Stimulated activated CD4-positive, alpha-beta T cell treated with anti-CD3 and anti-CD28 coated beads, Interleukin-2, amount 100 ng/mL, for 24 hours (primary cell): Measurements from ENCODE around the gene SUSD2.

Experiments
- DNase-seq, 2 donors: peaks; one replicate each; pipeline ENCODE4 v3.0.0-alpha.2; 2020

The SUSD2 gene

DNA sequence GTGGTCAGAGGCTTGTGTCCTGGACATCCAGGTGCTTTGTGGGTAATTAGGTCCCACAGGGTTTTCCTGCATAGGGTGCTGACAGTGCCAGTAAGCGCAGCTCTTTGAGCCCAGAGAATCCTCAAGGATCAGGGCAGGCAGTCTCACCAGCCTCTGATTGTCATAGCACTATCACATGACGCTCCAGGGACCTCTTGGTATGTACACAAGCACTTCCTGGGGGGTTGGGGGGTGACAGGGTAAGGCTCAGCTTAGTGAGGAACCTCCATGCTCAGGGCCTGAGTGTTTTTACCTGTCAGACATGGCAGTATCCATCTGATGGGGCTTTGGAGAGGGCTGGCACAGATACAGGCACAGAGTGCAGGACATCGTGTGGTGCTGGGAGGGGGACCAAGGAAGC, 27.9 kb upstream of the SUSD2 start:
- peak in 1 of 2 donors; percentile 39 for DNase-seq

DNA sequence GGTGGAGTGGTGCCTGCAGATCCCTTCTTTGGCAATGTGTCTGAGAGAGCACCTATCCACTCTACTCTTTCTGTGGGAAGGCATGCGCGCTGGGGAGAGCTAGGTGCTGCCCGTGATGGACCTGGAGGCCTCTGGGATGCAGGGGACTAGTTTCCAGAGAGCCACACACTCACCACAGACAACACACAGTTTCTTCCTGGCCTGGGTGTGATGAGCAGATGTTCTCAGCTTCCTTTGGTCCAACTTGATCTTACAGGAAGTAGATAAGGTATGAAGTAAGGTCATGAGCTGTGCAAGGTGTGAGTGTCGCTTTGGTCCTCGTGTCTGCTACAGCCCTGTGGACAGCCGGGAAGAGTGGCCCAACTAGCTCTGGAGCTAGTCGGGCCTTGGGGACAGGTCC, 27.3 kb upstream of the SUSD2 start:
- DNase-seq, result no peak

- no peak for DNase-seq
Observed at GRCh38 chr22:24154826-24155225, 26.5 kb upstream of the SUSD2 start.

- peak; percentile 50 to 65 for DNase-seq
Observed at GRCh38 chr22:24155627-24156140, 25.6 kb upstream of the SUSD2 start.

DNA sequence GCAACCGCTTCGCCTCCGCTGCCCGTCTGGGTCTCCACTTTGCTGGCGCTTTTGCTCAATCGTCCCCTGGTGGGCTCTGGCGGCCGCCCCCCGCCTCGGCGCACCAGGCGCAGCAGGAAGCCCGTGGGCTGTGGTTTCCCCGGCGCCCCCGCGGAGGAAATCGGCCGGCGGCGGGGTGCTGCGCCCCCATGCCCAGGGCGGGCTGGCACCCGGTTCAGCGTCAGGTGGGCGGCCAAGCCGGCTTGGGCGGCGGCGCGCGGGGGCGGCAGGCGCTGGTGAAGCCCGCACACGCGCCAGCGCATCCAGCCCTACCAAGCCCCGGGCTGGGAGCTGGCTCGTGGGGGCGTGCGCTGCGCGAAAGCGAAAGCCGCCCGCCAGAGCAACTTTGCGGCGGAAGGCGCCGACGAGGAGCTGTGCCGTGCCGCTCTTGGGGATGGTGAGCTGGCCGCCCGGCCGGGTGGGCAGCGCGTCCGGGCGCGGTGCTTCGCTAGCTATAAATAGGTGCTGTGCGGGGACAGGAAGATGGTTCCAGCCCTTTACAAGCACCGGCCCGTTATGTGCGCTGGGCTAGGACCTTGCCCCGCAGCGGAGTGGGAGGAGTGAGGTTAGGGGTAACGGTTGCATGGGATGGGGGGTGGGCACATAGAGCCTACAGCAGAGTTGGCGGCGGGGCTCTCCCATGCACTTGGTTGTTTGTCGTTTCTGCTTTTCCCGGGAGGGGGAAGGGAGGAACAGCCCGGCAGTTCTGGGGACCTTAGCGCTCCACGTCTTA, 25.0 kb upstream of the SUSD2 start:
- DNase-seq, result peak; percentile 62 to 73

- DNase-seq, result peak; percentile 80 to 84
Observed at GRCh38 chr22:24156913-24157821, 24.1 kb upstream of the SUSD2 start.

DNA sequence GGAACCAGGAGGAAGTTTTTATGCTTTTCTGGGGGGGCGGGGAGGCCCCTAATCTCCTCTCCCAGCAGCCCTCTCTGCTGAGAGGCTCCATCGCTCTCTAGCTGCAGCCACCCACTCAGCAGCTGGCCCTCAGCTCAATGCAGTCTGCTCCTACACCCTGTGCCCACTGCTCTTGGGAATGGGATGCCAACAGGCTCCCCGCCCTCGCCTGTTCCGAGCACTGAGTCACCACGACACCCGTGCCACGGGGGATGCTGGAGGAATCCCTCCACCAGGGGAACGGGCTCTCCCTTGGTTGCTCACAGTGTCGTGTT, 23.5 kb upstream of the SUSD2 start:
- DNase-seq, result no peak

GRCh38 chr22:24159650-24160049, 21.6 kb upstream of the SUSD2 start:
- no peak for DNase-seq

DNA sequence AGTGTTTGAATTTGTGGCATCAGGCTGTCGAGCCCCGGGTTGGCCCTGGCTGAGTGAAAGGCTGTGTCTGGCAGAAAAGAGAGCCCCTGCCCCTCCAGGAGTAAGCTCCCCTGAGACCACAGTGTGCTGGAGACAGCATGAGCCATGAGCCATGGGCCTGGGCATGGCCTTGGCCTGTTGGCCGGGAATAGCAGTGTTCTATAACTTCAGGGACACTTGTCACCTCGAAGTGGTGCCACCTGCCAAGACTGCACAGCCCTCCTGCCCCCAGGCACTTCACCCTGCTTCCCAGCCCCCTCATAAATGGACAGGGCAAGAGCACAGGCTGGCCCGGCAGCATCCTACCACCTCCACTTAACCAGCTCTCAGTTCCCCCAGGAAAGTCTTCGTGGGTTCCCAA, 20.7 kb upstream of the SUSD2 start:
- no peak for DNase-seq

DNA sequence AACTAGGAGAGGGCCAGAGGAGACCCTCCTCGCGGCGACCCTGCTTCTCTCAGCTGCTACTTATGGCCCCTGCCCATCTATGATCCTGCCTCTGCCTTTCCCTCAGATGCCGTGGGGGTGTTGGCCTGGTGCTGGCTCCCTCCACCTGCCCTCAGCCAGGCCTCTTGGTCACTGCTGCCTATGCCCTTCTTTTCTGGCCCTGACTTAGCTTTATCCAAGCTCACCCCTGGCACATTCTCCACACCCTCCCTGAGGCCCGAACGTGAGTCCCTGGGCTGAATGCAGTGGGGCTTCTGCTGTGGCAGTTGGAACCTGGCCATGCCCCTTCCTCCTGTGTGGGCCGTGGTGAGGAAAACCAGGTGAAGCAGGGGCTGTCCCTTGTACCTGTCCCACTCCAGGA, 19.8 kb upstream of the SUSD2 start:
- no peak for DNase-seq

DNA sequence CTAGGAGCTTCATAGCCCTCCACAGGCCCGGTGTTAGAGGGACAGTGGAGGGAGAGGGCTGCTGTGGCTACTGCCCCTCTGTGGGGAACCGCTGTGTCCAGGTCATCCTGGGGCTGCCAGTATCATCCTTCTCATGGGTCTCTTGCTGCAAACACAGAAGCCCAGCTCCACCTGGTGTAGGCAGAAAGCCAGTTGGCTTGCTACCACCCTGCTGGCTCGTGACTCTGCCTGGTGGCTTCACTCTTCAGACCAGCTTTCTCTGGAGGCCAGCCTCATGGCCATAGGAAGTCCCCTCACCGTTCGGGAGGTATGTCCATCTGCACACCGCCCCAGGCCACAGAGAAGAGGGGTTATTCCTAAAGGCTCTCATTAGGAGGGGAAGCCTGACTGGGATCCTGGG, 19.4 kb upstream of the SUSD2 start:
- no peak for DNase-seq

GRCh38 chr22:24162436-24162835, 18.9 kb upstream of the SUSD2 start:
- no peak for DNase-seq

DNA sequence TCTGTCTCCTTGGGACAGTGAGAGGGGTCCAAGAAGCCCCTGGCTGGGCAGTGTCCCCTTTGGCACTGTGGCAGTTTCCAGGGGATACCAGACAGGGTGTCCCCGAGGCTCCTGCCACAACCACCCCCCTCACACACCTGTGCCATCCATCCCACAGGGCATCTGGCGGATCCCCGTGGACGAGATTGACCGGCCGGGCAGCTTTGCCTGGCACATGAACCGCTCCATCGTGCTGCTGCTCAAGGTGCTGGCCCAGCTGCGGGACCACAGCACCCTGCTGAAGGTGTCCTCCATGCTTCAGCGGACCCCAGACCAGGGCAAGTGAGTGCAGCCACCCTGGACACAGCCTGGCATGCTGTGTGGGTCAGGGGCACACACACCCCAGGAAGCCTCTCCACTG, 17.0 kb upstream of the SUSD2 start:
- DNase-seq, result no peak

- DNase-seq, result no peak
Observed at GRCh38 chr22:24164940-24165339, 16.3 kb upstream of the SUSD2 start.

DNA sequence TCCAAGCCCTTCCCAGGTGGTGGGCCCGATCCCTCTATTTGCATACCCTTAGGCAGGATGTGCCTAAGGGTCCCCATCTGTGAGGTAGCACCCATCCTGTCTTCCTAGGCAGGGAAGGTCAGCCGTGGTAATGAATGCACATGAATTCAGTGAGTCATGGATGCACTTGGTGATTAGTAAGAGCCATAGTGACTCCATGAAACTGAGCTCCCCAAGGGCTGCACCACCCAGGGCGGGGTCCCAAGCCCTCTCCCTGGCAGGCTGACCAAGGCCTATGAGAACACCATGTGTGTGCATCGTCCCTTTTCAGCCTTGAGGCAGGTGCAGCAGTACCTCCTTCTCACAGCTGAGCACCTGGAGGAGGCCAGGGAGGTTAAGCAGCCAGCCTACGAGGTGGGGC, 15.6 kb upstream of the SUSD2 start:
- no peak for DNase-seq

DNA sequence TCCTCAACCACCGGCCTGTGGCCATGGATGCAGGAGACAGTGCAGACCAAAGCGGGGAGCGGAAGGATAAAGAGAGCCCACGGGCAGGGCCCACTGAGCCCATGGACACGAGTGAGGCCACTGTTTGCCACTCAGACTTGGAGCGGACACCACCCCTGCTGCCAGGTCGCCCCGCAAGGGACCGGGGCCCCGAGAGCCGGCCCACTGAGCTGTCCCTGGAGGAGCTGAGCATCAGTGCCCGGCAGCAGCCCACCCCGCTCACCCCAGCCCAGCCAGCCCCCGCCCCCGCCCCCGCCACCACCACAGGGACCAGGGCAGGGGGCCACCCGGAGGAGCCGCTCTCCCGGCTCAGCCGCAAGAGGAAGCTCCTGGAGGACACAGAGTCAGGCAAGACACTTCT, 14.5 kb upstream of the SUSD2 start:
- no peak for DNase-seq

DNA sequence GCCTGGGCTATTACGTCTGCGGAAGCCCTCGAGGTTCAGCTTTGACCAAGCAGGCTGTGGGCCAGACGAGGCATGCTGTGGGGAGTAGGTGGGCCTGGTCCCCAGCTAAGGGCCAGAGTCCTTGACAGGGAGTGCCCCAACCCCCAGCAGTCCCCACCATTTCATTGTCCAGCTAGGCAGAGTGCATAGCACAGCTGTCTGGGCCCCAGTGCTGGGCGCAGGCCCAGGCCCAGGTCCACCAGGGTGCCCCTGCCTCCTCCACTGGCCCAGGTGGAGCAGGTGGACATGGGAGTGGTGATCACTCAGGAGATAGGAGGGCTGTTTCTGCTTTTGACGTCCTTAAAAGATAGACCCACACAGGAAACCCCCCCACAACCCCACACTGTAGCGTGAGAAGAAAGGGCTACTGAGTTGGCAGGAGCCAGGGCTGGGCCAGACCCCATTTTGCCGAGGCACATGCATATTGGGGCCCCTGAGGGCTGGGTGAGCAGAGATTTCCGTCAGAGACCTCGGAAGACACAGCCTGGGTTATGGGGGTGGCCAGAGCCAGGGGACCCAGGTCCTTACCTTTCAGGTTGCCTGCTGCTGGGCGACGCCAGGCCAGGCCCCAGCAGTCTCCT, 11.7 kb upstream of the SUSD2 start:
- no peak for DNase-seq

GRCh38 chr22:24170188-24170587, 11.1 kb upstream of the SUSD2 start:
- no peak for DNase-seq

DNA sequence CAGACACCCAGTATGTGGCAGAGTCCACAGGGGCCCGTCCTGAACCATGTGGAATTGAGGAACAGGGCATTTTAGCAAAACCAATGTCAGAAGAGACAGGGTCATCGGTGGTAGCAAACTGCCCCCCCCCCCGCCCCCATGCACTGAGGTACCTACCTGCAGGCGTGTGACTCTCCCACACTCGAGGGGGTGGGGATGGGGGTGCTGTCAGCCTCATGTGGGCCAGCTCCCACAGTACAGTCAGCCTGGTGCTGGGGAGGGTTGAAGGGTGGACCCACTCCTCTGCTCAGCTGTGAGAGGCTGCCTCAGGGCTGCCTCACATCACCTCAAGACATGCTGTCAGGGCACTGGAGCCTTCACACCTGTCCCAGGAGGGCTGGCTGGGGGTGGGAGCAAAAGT, 10.7 kb upstream of the SUSD2 start:
- no peak for DNase-seq

GRCh38 chr22:24171822-24172221, 9.5 kb upstream of the SUSD2 start:
- no peak for DNase-seq

- DNase-seq, result peak; percentile 70 to 75
Observed at GRCh38 chr22:24175160-24175808, 6.0 kb upstream of the SUSD2 start.

DNA sequence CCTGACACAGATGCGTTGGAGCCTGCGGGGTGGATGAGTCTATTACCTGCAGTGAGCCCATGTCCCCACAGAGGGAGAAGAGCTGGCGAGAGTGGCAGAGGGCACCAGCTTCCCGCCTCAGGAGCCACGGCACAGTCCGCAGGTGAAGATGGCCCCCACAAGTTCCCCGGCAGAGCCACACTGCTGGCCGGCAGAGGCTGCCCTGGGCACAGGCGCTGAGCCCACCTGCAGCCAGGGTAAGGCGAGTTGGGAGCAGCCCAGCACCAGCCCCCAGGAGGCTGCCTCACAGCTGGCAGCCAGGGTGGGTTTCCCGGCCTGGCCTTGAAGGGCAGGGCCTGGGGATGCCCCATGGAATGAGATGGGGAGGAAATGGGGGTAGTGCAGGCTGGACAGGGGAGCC, 5.2 kb upstream of the SUSD2 start:
- DNase-seq, result no peak

DNA sequence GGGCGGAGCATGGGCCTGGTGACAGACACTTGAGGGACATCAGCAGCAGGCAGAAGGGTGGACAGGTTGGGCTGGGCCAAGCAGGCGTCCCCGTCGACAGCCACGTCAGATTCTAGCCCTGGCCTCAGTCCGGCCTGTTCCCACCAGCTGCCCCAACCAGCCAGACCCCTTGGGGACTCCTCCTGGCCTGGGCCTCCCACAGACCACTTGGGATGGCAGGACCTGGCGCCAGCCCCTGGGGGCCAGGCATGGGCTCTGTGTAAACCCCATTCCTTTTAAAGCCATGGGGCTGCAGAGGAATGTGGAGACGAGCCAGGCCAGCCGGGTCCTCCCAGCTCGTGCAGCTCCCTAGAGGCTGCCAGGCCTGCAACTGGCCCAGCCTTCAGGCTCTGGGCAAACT, 4.7 kb upstream of the SUSD2 start:
- DNase-seq, result no peak
